Uterus (tissue), 4 donors: ENCODE results near the gene KDF1. TPM values are rescaled to one million over a fixed set of nuclear protein-coding genes. Genes with fewer than 3 reads are reported as not detected.

Source experiments
- DNase-seq, 2 donors: peaks; one replicate each; pipeline ENCODE4 v3.0.0-alpha.2; 2019 to 2020
- H3K27ac ChIP-seq, 2 donors: fragments of 200-600 bp; sonication (generic); 1 replicate in 1 of 2; 2 replicates in 1 of 2; pipeline ENCODE4 v1.5.1; 2016 to 2018
- H3K27me3 ChIP-seq, 2 donors: fragments of 200-600 bp; sonication (generic); one replicate each; pipeline ENCODE4 v1.5.1; 2018 to 2019; ENCODE audit warnings: control low read depth in 1 of 2
- H3K36me3 ChIP-seq, 2 donors: fragments of 200-600 bp; sonication (generic); one replicate each; pipeline ENCODE4 v1.5.1; 2019; ENCODE audit warnings: control low read depth in 1 of 2
- H3K4me1 ChIP-seq, 2 donors: fragments of 200-600 bp; sonication (generic); one replicate each; pipeline ENCODE4 v1.5.1; 2018 to 2019; ENCODE audit warnings: control low read depth in 1 of 2
- H3K4me3 ChIP-seq, 2 donors: fragments of 200-600 bp; sonication (generic); 1 replicate in 1 of 2; 2 replicates in 1 of 2; pipeline ENCODE4 v1.5.1; 2018 to 2019; ENCODE audit warnings: mild to moderate bottlenecking in 1 of 2
- H3K9me3 ChIP-seq, 2 donors: fragments of 200-600 bp; sonication (generic); one replicate each; pipeline ENCODE4 v1.5.1; 2019; ENCODE audit warnings: control low read depth in 1 of 2
- CTCF ChIP-seq, 4 experiments: fragments of 200-600 bp in 2 of 4; fragments of 450-650 bp in 2 of 4; sonication (generic) in 2 of 4; IDR thresholded peaks; one replicate each; pipeline ENCODE4 v1.5.1; 2016 to 2019; ENCODE audit warnings: antibody characterized with exemption in 4 of 4, mild to moderate bottlenecking in 2 of 4, moderate library complexity in 1 of 4
- POLR2A ChIP-seq, 2 donors: fragments of 450-650 bp; IDR thresholded peaks; one replicate each; pipeline ENCODE4 v1.6.1; 2016; ENCODE audit warnings: antibody characterized with exemption in 2 of 2, mild to moderate bottlenecking in 1 of 2, moderate library complexity in 1 of 2
- intact Hi-C: fragments of 100-400 bp; cut with DNase I; formaldehyde crosslinking; loops from one replicate; pipeline ENCODE4 v1.15.1; 2023; ENCODE audit warnings: low total_unique reads
- total RNA-seq, 4 donors: library from RNA; depleted of rRNA in 3 of 4; stranded (reverse); fragments of >200 nt in 3 of 4; gene quantifications; one replicate each; pipeline versions ENCODE4 v1.1.0 to v1.2.4, GENCODE V29; 2014 to 2023
- donor health status: DM: yes; HTN: yes; CAD: no.

KDF1 gene
- total RNA-seq, 4 donors from 2014 or later: 1.9 TPM; not detected in 3

GRCh38 chr1:27001570-27002360 is 41.5 kb upstream of the KDF1 start:
- peaks cover 9 to 16% of the 10 kb centered on the region in 2 donors for H3K4me1 ChIP-seq
- H3K9me3 ChIP-seq: no peaks in the 10 kb centered on the region
- H3K36me3 ChIP-seq: no peaks in the 10 kb centered on the region
- H3K27ac ChIP-seq: peak overlapping the region; percentile 78 to 86
- TF ChIP-seq POLR2A (IDR thresholded peaks at IDR 0.05) (no peak), CTCF (IDR thresholded peaks at IDR 0.05) (no peak)
- H3K27me3 ChIP-seq: no peaks in the 10 kb centered on the region
- H3K4me3 ChIP-seq: no peak overlapping the region
- intact Hi-C loops: no loop called here
- no peak for DNase-seq

- H3K27ac ChIP-seq: peak overlapping the region; percentile 78 to 86
- H3K27me3 ChIP-seq: no peaks in the 10 kb centered on the region
- DNase-seq: peak in 1 of 2 donors; percentile 61
- H3K4me3 ChIP-seq: no peak overlapping the region
- intact Hi-C loops: no loop called here
- H3K36me3 ChIP-seq: no peaks in the 10 kb centered on the region
- peaks cover 9 to 16% of the 10 kb centered on the region in 2 donors for H3K4me1 ChIP-seq
- H3K9me3 ChIP-seq: no peaks in the 10 kb centered on the region
- TF ChIP-seq POLR2A (IDR thresholded peaks at IDR 0.05) (no peak), CTCF (IDR thresholded peaks at IDR 0.05) (no peak)
Observed at GRCh38 chr1:27000817-27001460, 40.7 kb upstream of the KDF1 start.

- TF ChIP-seq POLR2A (IDR thresholded peaks at IDR 0.05): no peak
- no peak for TF ChIP-seq CTCF (IDR thresholded peaks at IDR 0.05)
- no peak for DNase-seq
- Histone ChIP-seq H3K4me3 (no peak overlapping the region), H3K27ac (peak overlapping the region; percentile 78 to 86), H3K9me3 (no peaks in the 10 kb centered on the region), H3K4me1 (peaks cover 9 to 12% of the 10 kb centered on the region in 2 donors), H3K36me3 (no peaks in the 10 kb centered on the region), H3K27me3 (no peaks in the 10 kb centered on the region)
- intact Hi-C loops: no loop called here
Observed at GRCh38 chr1:27000090-27000816, 40.0 kb upstream of the KDF1 start.

GRCh38 chr1:26999440-26999987 is 39.2 kb upstream of the KDF1 start:
- H3K36me3 ChIP-seq: no peaks in the 10 kb centered on the region
- H3K9me3 ChIP-seq: no peaks in the 10 kb centered on the region
- TF ChIP-seq POLR2A (IDR thresholded peaks at IDR 0.05) (peak in 1 of 2 donors; percentile 17), CTCF (IDR thresholded peaks at IDR 0.05) (peak in 1 of 4 experiments; percentile 7)
- H3K4me1 ChIP-seq: peaks cover 4 to 9% of the 10 kb centered on the region in 2 donors
- H3K4me3 ChIP-seq: no peak overlapping the region
- intact Hi-C loops: loop anchor here (5.0 kb wide), 1 partner anchor 98 kb away; no protein-coding TSS in a partner anchor
- peak; percentile 83 to 91 for DNase-seq
- peak overlapping the region; percentile 78 to 86 for H3K27ac ChIP-seq
- H3K27me3 ChIP-seq: no peaks in the 10 kb centered on the region
